SK-N-SH treated with all-trans-retinoic acid at 6 μM for 48 hours (cell line): ENCODE measurements around the gene RFC3.

ENCODE experiments used
- ATAC-seq: fragments of 200-7000 bp; cut with Tn5 transposase; 3 replicates; pipeline ENCODE4 v1.9.1; 2020; ENCODE audit warnings: mild to moderate bottlenecking, moderate library complexity
- ARNTL ChIP-seq: fragments of 450-650 bp; formaldehyde crosslinking; IDR thresholded peaks from 2 replicates; pipeline ENCODE4 v1.5.0; 2020; ENCODE audit warnings: low read depth, mild to moderate bottlenecking, moderate library complexity, borderline replicate concordance
- BACH2 ChIP-seq: fragments of 250-450 bp; sonication (Bioruptor Pico); IDR thresholded peaks from 2 replicates; pipeline ENCODE4 v1.9.0; 2021; ENCODE audit warnings: mild to moderate bottlenecking, borderline replicate concordance
- CREB5 ChIP-seq: fragments of 250-450 bp; sonication (Bioruptor Pico); IDR thresholded peaks from 2 replicates; pipeline ENCODE4 v1.5.1; 2020; ENCODE audit warnings: low read depth, mild to moderate bottlenecking, moderate library complexity
- CSDC2 ChIP-seq: fragments of 250-450 bp; sonication (Bioruptor Pico); IDR thresholded peaks from 2 replicates; pipeline ENCODE4 v1.5.0; 2020; ENCODE audit warnings: mild to moderate bottlenecking, moderate library complexity
- CSRNP3 ChIP-seq: fragments of 250-450 bp; sonication (Bioruptor Pico); IDR thresholded peaks from 2 replicates; pipeline ENCODE4 v1.5.1; 2021; ENCODE audit warnings: mild to moderate bottlenecking, moderate library complexity
- ESRRG ChIP-seq: fragments of 250-450 bp; sonication (Bioruptor Pico); IDR thresholded peaks from 2 replicates; pipeline ENCODE4 v1.6.1; 2021; ENCODE audit warnings: mild to moderate bottlenecking
- GLIS3 ChIP-seq: fragments of 250-450 bp; sonication (Bioruptor Pico); IDR thresholded peaks from 2 replicates; pipeline ENCODE4 v1.5.0; 2020; ENCODE audit warnings: mild to moderate bottlenecking, moderate library complexity
- ISL1 ChIP-seq: fragments of 250-450 bp; sonication (Bioruptor Pico); IDR thresholded peaks from 2 replicates; pipeline ENCODE4 v2.1.2; 2022; ENCODE audit warnings: mild to moderate bottlenecking, moderate library complexity
- OSR1 ChIP-seq: fragments of 250-450 bp; sonication (Bioruptor Pico); IDR thresholded peaks from 2 replicates; pipeline ENCODE4 v1.8.0; 2022; ENCODE audit warnings: moderate library complexity, mild to moderate bottlenecking, inconsistent platforms
- PATZ1 ChIP-seq: fragments of 250-450 bp; sonication (Bioruptor Pico); IDR thresholded peaks from 2 replicates; pipeline ENCODE4 v1.8.0; 2020; ENCODE audit warnings: mild to moderate bottlenecking, moderate library complexity, borderline replicate concordance
- POU6F1 ChIP-seq: fragments of 250-450 bp; sonication (Bioruptor Pico); IDR thresholded peaks from 2 replicates; pipeline ENCODE4 v1.8.0; 2021; ENCODE audit warnings: low read depth, mild to moderate bottlenecking, moderate library complexity, borderline replicate concordance
- PPARA ChIP-seq: fragments of 250-450 bp; sonication (Bioruptor Pico); IDR thresholded peaks from 2 replicates; pipeline ENCODE4 v1.5.0; 2020; ENCODE audit warnings: mild to moderate bottlenecking, borderline replicate concordance
- RARB ChIP-seq: fragments of 250-450 bp; sonication (Bioruptor Pico); IDR thresholded peaks from 2 replicates; pipeline ENCODE4 v1.8.0; 2021; ENCODE audit warnings: mild to moderate bottlenecking, moderate library complexity
- SNAI2 ChIP-seq: fragments of 250-450 bp; sonication (Bioruptor Pico); IDR thresholded peaks from 2 replicates; pipeline ENCODE4 v1.5.0; 2020; ENCODE audit warnings: mild to moderate bottlenecking, moderate library complexity
- TCF4 ChIP-seq: fragments of 250-450 bp; sonication (Bioruptor Pico); IDR thresholded peaks from 2 replicates; pipeline ENCODE4 v1.8.0; 2021; ENCODE audit warnings: mild to moderate bottlenecking, moderate library complexity, borderline replicate concordance
- TOX ChIP-seq: fragments of 250-450 bp; sonication (Bioruptor Pico); IDR thresholded peaks from 2 replicates; pipeline ENCODE4 v1.8.0; 2021; ENCODE audit warnings: mild to moderate bottlenecking, moderate library complexity, borderline replicate concordance
- ZC3H10 ChIP-seq: fragments of 250-450 bp; sonication (Bioruptor Pico); IDR thresholded peaks from 2 replicates; pipeline ENCODE4 v1.5.1; 2021; ENCODE audit warnings: mild to moderate bottlenecking, moderate library complexity
- ZFP3 ChIP-seq: fragments of 250-450 bp; sonication (Bioruptor Pico); IDR thresholded peaks from 2 replicates; pipeline ENCODE4 v1.5.0; 2020; ENCODE audit warnings: mild to moderate bottlenecking, moderate library complexity
- ZFP30 ChIP-seq: fragments of 450-650 bp; formaldehyde crosslinking; IDR thresholded peaks from 2 replicates; pipeline ENCODE4 v1.5.0; 2022; ENCODE audit warnings: mild to moderate bottlenecking, moderate library complexity
- ZNF565 ChIP-seq: fragments of 450-650 bp; formaldehyde crosslinking; conservative IDR thresholded peaks from 2 replicates; pipeline ENCODE4 v1.5.0; 2020; ENCODE audit warnings: low read depth, mild to moderate bottlenecking, moderate library complexity
- ZNF70 ChIP-seq: fragments of 450-650 bp; formaldehyde crosslinking; IDR thresholded peaks from 2 replicates; pipeline ENCODE4 v1.5.0; 2020; ENCODE audit warnings: mild to moderate bottlenecking, moderate library complexity
- ZNF8 ChIP-seq: fragments of 450-650 bp; formaldehyde crosslinking; IDR thresholded peaks from 2 replicates; pipeline ENCODE4 v1.5.0; 2020; ENCODE audit warnings: mild to moderate bottlenecking, moderate library complexity

RFC3 gene

GRCh38 chr13:33872005-33872351 lies 54.0 kb downstream of the RFC3 start:
- no peak for ATAC-seq
- no peak for TF ChIP-seq ARNTL (CRISPR knock-in tag)
- TF ChIP-seq CREB5 (CRISPR knock-in tag) = no peak
- TF ChIP-seq BACH2 (CRISPR knock-in tag) = no peak
- no peak for TF ChIP-seq GLIS3 (CRISPR knock-in tag)
- no peak for TF ChIP-seq ZFP3
- TF ChIP-seq ESRRG (CRISPR knock-in tag) = no peak
- TF ChIP-seq TOX = no peak
- TF ChIP-seq, all 23 proteins: peak for 0

- TF ChIP-seq BACH2 (CRISPR knock-in tag) (no peak), RARB (CRISPR knock-in tag) (no peak), ESRRG (CRISPR knock-in tag) (no peak), ZNF8 (CRISPR knock-in tag) (no peak), ISL1 (CRISPR knock-in tag) (no peak), GLIS3 (CRISPR knock-in tag) (no peak), OSR1 (CRISPR knock-in tag) (no peak), TOX (no peak), CSDC2 (CRISPR knock-in tag) (no peak), ZNF565 (CRISPR knock-in tag) (no peak), ZNF70 (CRISPR knock-in tag) (no peak), ZFP30 (CRISPR knock-in tag) (no peak), CSRNP3 (CRISPR knock-in tag) (no peak), SNAI2 (CRISPR knock-in tag) (no peak), CREB5 (CRISPR knock-in tag) (no peak)
- no peak for ATAC-seq
These were observed 55.4 kb downstream of the RFC3 start for GRCh38 chr13:33873251-33873908.

- no peak for TF ChIP-seq CSDC2 (CRISPR knock-in tag)
- TF ChIP-seq ARNTL (CRISPR knock-in tag) = no peak
- no peak for TF ChIP-seq ESRRG (CRISPR knock-in tag)
- no peak for TF ChIP-seq ZNF70 (CRISPR knock-in tag)
- TF ChIP-seq TOX = no peak
- TF ChIP-seq SNAI2 (CRISPR knock-in tag) = no peak
- no peak for TF ChIP-seq ZFP3
- TF ChIP-seq POU6F1 (CRISPR knock-in tag) = no peak
- TF ChIP-seq RARB (CRISPR knock-in tag) = no peak
- no peak for TF ChIP-seq ZNF565 (CRISPR knock-in tag)
- TF ChIP-seq ZFP30 (CRISPR knock-in tag) = no peak
- no peak for TF ChIP-seq PPARA (CRISPR knock-in tag)
- no peak for TF ChIP-seq ZC3H10 (CRISPR knock-in tag)
- ATAC-seq = no peak
These were observed 56.9 kb downstream of the RFC3 start for GRCh38 chr13:33874871-33875270.

- ATAC-seq = no peak
- TF ChIP-seq PATZ1 (CRISPR knock-in tag) = no peak
- TF ChIP-seq ESRRG (CRISPR knock-in tag) = no peak
- TF ChIP-seq CSDC2 (CRISPR knock-in tag) = no peak
- TF ChIP-seq BACH2 (CRISPR knock-in tag) = no peak
- TF ChIP-seq TCF4 (CRISPR knock-in tag) = no peak
- no peak for TF ChIP-seq OSR1 (CRISPR knock-in tag)
- TF ChIP-seq, all 23 proteins: peak for 0
These were observed 57.9 kb downstream of the RFC3 start for GRCh38 chr13:33875618-33876401.
